ENCODE measurements around the gene C12orf57. TPM values are rescaled to one million over a fixed set of nuclear protein-coding genes. Genes with fewer than 3 reads are reported as not detected.
"Not testable (repeated sequence)": the region's sequence is repeated elsewhere in the genome, so short reads cannot be mapped to it uniquely, and the experiment has no call there.

Gene C12orf57
- total RNA-seq, 2 donors from 2014 or later: 114 to 206 TPM

DNA sequence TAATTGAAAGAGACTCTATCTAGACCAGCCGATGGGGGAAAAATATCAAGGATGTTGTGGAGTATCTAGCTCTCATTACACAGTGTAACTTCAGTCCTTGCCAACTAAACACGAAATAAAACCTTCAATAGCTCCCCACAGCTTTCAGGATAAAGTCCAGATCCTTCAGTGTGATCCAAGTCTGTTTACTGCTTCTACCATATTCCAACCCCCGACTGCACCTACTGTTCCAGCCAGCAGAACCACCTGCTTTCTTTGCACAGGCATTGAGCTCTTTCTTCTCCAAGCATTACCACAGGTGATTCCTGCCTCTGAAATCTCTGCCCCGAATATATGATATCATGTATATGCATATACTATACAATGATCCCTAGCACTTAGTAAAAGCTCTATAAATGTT is 41.4 kb upstream of the C12orf57 start:
- no peak overlapping the region for H3K4me3 ChIP-seq
- H3K9me3 ChIP-seq: no peaks in the 10 kb centered on the region
- intact Hi-C loops (cut with DNase I): no loop called here
- DNase-seq: no peak
- H3K36me3 ChIP-seq: no peaks in the 10 kb centered on the region
- TF ChIP-seq, protein P1, sequence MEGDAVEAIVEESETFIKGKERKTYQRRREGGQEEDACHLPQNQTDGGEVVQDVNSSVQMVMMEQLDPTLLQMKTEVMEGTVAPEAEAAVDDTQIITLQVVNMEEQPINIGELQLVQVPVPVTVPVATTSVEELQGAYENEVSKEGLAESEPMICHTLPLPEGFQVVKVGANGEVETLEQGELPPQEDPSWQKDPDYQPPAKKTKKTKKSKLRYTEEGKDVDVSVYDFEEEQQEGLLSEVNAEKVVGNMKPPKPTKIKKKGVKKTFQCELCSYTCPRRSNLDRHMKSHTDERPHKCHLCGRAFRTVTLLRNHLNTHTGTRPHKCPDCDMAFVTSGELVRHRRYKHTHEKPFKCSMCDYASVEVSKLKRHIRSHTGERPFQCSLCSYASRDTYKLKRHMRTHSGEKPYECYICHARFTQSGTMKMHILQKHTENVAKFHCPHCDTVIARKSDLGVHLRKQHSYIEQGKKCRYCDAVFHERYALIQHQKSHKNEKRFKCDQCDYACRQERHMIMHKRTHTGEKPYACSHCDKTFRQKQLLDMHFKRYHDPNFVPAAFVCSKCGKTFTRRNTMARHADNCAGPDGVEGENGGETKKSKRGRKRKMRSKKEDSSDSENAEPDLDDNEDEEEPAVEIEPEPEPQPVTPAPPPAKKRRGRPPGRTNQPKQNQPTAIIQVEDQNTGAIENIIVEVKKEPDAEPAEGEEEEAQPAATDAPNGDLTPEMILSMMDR (IDR thresholded peaks at IDR 0.05): no peak
- no peak overlapping the region for H3K27ac ChIP-seq
- H3K4me1 ChIP-seq: peaks cover 13% of the 10 kb centered on the region
- no peaks in the 10 kb centered on the region for H3K27me3 ChIP-seq
- no peak overlapping the region for H3K9ac ChIP-seq (ENCODE audit: low read depth in 2 of 2, low read length in 2 of 2)

DNA sequence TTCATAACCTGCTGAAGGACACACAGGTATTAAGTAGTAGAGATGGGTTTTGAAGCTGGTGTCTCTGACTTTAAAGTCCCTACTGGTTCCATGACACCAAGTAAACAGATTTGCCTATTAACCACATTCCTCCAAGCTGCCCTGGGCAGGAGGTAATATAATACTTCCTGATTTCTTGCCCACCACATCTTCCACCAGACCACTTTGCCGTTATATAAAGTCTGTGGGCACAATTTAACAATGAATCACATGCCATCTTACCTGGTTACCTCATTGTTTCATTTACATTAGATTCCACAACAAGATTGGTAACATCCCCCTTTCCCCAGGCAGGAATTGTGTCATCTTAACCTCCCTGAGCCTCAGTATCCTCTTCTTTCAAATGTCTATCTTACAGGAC is 40.1 kb upstream of the C12orf57 start:
- Histone ChIP-seq H3K9ac (ENCODE audit: low read depth in 2 of 2, low read length in 2 of 2) (no peak overlapping the region), H3K27ac (no peak overlapping the region), H3K36me3 (no peaks in the 10 kb centered on the region), H3K9me3 (no peaks in the 10 kb centered on the region), H3K4me1 (peaks cover 13% of the 10 kb centered on the region), H3K4me3 (no peak overlapping the region), H3K27me3 (no peaks in the 10 kb centered on the region)
- TF ChIP-seq, protein P1 (IDR thresholded peaks at IDR 0.05): no peak
- intact Hi-C loops (cut with DNase I): no loop called here
- DNase-seq: no peak

DNA sequence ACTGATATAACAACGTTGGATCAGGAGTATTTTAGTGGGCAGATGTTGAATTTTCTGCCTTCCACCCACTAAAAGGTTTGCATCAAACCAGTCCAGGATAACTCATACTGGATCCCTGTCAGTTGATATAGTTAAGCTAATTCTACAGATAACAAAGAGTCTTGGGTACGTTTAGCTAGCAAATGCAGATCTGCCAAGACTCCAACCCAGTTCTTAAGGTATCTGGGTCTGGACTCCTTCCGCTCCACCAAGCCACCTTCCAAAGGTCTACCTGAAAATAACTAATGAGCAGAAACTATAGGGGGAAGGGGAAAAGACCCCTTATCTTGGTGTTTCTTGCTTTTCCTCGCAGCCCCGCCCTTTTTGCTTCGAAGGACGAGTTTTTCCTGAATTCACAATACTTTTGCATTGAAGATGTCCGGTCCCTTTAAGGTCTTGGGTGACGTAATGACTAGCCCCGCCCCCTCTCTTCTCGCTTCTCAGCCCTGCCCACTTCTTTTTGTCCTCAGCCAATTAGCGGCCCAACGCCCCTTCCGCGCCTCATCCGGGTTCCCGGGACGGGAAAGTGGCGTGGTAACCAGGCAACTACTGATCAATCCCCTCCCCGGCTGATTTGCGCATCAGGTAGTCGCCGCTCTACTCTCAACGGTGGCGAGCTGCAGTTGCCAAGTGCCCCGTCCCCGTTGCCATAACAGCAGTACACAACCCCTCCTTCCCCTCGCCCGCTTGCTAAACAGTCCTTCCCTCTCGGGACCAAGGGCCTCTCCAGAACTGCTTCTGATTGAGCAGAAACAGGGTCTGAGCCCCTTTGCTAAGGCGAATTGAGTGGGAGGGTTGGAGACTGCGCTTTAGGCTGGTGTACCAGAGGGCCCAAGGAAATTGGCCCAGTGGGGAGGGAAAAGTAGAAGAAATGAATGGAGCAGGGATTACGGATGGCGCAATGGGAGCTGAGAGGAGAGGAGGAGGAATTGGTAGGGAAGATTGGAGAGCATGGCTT is 39.2 kb upstream of the C12orf57 start, which contains the start of gene LRRC23:
LRRC23 (plus strand) TSS at position 543 of the 997 bp plus-strand sequence. CDS start 812 bp downstream, outside the sequence.
- intact Hi-C loops (cut with DNase I): no loop called here
- TF ChIP-seq, protein P1 (IDR thresholded peaks at IDR 0.05): no peak
- DNase-seq: peak; percentile 99
- H3K9me3 ChIP-seq: no peaks in the 10 kb centered on the region
- no peaks in the 10 kb centered on the region for H3K27me3 ChIP-seq
- no peaks in the 10 kb centered on the region for H3K36me3 ChIP-seq
- H3K4me3 ChIP-seq: peak within 1 kb of the TSS; percentile 56
- peaks cover 10% of the 10 kb centered on the region for H3K4me1 ChIP-seq
- peak within 1 kb of the TSS; percentile 63 for H3K27ac ChIP-seq
- H3K9ac ChIP-seq (ENCODE audit: low read depth in 2 of 2, low read length in 2 of 2): peak within 1 kb of the TSS; percentile 83 to 94

DNA sequence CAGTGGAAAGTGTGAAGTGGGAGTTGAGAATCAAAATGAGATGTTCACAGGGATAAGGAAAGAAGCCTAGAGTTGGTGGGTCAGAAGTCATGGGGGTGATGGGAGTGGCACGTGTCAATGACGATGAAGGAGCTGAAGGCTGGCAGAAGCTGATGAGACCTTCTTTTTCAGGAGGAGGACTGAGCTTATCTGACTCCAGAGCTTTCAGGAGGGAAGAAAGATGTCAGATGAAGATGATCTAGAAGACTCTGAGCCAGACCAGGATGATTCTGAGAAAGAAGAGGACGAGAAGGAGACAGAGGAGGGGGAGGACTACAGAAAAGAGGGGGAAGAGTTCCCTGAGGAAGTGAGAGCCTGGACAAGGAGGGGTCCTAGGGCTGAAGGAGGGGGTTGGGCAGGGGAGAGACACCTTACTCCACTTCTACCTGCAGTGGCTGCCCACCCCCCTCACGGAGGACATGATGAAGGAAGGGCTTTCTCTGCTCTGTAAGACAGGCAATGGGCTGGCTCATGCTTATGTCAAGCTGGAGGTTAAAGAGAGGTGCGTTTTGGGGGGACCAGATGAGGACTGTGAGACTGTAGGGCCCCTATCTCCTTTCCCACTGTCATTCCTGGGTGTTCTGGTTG is 38.3 kb upstream of the C12orf57 start:
- peaks cover under 1% of the 10 kb centered on the region for H3K4me1 ChIP-seq
- no peaks in the 10 kb centered on the region for H3K27me3 ChIP-seq
- H3K9ac ChIP-seq (ENCODE audit: low read depth in 2 of 2, low read length in 2 of 2): peak overlapping the region; percentile 83 to 94
- intact Hi-C loops (cut with DNase I): no loop called here
- no peaks in the 10 kb centered on the region for H3K36me3 ChIP-seq
- TF ChIP-seq, protein P1 (IDR thresholded peaks at IDR 0.05): no peak
- DNase-seq: no peak
- no peak overlapping the region for H3K27ac ChIP-seq
- no peaks in the 10 kb centered on the region for H3K9me3 ChIP-seq
- no peak overlapping the region for H3K4me3 ChIP-seq

DNA sequence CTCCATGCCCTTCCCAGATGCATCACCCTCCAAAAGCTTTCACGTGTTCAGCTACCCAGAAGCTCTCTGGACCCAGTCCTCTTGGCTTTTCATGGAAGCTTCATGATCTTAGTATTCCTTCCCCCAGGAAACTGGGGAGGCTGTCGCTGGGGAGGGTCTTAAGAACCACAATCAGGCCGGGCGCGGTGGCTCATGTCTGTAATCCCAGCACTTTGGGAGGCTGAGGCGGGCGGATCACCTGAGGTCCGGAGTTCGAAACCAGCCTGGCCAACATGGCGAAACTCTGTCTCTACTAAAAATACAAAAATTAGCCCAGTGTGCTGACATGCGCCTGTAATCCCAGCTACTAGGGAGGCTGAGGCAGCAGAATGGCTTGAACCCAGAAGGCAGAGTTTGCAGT is 35.7 kb upstream of the C12orf57 start:
- H3K4me1 ChIP-seq; H3K27ac ChIP-seq; H3K9me3 ChIP-seq; H3K4me3 ChIP-seq; DNase-seq; H3K9ac ChIP-seq (ENCODE audit: low read depth in 2 of 2, low read length in 2 of 2); intact Hi-C loops (cut with DNase I); H3K36me3 ChIP-seq; H3K27me3 ChIP-seq: not testable (repeated sequence)

All from colonic mucosa (tissue), 4 donors.